MM.1S (cell line): ENCODE results near the gene ZP1.

Experiments used
- DNase-seq: peaks from one replicate; pipeline ENCODE4 v3.0.0-alpha.2; 2015
- H2AFZ ChIP-seq: fragments of 300-600 bp; sonication (generic); 2 replicates; pipeline ENCODE4 v1.6.0; 2016; ENCODE audit warnings: antibody characterized with exemption, low read length
- H3F3A ChIP-seq: fragments of 300-600 bp; sonication (generic); 2 replicates; pipeline ENCODE4 v1.6.1; 2016; ENCODE audit warnings: mild to moderate bottlenecking, antibody characterized with exemption, low read length, moderate library complexity, mixed read lengths; ENCODE audit not compliant: insufficient read depth
- H3K27ac ChIP-seq: fragments of 300-600 bp; sonication (generic); 2 replicates; pipeline ENCODE4 v1.5.1; 2016; ENCODE audit warnings: mild to moderate bottlenecking, low read length
- H3K27me3 ChIP-seq: fragments of 300-600 bp; sonication (generic); replicated peaks from 2 replicates; pipeline ENCODE4 v1.6.0; 2016; ENCODE audit warnings: low read length; ENCODE audit not compliant: insufficient read depth
- H3K36me3 ChIP-seq: fragments of 300-600 bp; sonication (generic); replicated peaks from 2 replicates; pipeline ENCODE4 v1.6.1; 2016; ENCODE audit warnings: mild to moderate bottlenecking, low read length, mixed read lengths; ENCODE audit not compliant: insufficient read depth
- H3K4me1 ChIP-seq: fragments of 300-600 bp; sonication (generic); 2 replicates; pipeline ENCODE4 v1.6.1; 2016; ENCODE audit warnings: low read length, mixed read lengths
- H3K4me2 ChIP-seq: fragments of 300-600 bp; sonication (generic); 2 replicates; pipeline ENCODE4 v1.6.0; 2016; ENCODE audit warnings: low read depth, low read length
- H3K4me3 ChIP-seq: fragments of 300-600 bp; sonication (generic); 2 replicates; pipeline ENCODE4 v1.5.1; 2016; ENCODE audit warnings: low read length, mixed read lengths
- H3K79me2 ChIP-seq: fragments of 300-600 bp; sonication (generic); 2 replicates; pipeline ENCODE4 v1.6.1; 2016; ENCODE audit warnings: mixed run types, low read length, mixed read lengths
- H3K9ac ChIP-seq: fragments of 300-600 bp; sonication (generic); 2 replicates; pipeline ENCODE4 v1.6.1; 2016; ENCODE audit warnings: low read length, mixed read lengths
- H3K9me2 ChIP-seq: fragments of 300-600 bp; sonication (generic); replicated peaks from 2 replicates; pipeline ENCODE4 v1.6.1; 2016; ENCODE audit warnings: mild to moderate bottlenecking, low read length, mixed read lengths; ENCODE audit not compliant: insufficient read depth
- H3K9me3 ChIP-seq: fragments of 300-600 bp; sonication (generic); replicated peaks from 2 replicates; pipeline ENCODE4 v1.6.1; 2016; ENCODE audit warnings: mild to moderate bottlenecking, low read length, mixed read lengths; ENCODE audit not compliant: insufficient read depth
- H4K20me1 ChIP-seq: fragments of 300-600 bp; sonication (generic); 2 replicates; pipeline ENCODE4 v1.6.1; 2016; ENCODE audit warnings: mild to moderate bottlenecking, low read length, moderate library complexity, mixed read lengths; ENCODE audit not compliant: insufficient read depth
- CTCF ChIP-seq: fragments of 300-600 bp; sonication (generic); IDR thresholded peaks from 2 replicates; pipeline ENCODE4 v1.5.1; 2016; ENCODE audit warnings: antibody characterized with exemption, low read length, mixed read lengths
- EZH2 ChIP-seq: fragments of 300-600 bp; sonication (generic); optimal IDR thresholded peaks from 2 replicates; pipeline ENCODE3; 2017; ENCODE audit warnings: low read depth, mild to moderate bottlenecking, antibody characterized with exemption, low read length, mixed read lengths
- EZH2phosphoT487 ChIP-seq: fragments of 300-600 bp; sonication (generic); IDR thresholded peaks from 2 replicates; pipeline ENCODE4 v1.6.1; 2018; ENCODE audit warnings: antibody characterized with exemption, low read length

The ZP1 gene

GRCh38 chr11:60831143-60831500, 36.2 kb upstream of the ZP1 start:
- Histone ChIP-seq H3K9me2 (no peaks in the 10 kb centered on the region), H3K9me3 (no peaks in the 10 kb centered on the region), H3K9ac (no peak overlapping the region), H3K27me3 (no peaks in the 10 kb centered on the region), H3K36me3 (no peaks in the 10 kb centered on the region), H3K4me3 (no peak overlapping the region), H3K79me2 (no peaks in the 10 kb centered on the region), H3F3A (peaks cover 14% of the 10 kb centered on the region; the same call in 1 of the 2 replicates), H4K20me1 (no peaks in the 10 kb centered on the region), H2AFZ (no peak overlapping the region), H3K4me1 (peaks cover 32% of the 10 kb centered on the region), H3K4me2 (no peak overlapping the region), H3K27ac (no peak overlapping the region)
- DNase-seq, result peak; percentile 87
- TF ChIP-seq EZH2phosphoT487, result no peak
- peak; percentile 96 for TF ChIP-seq CTCF

GRCh38 chr11:60831501-60832079, 35.8 kb upstream of the ZP1 start:
- no peak overlapping the region for H2AFZ ChIP-seq
- no peak overlapping the region for H3K4me2 ChIP-seq
- peaks cover 14% of the 10 kb centered on the region; the same call in 1 of the 2 replicates for H3F3A ChIP-seq
- H3K9me3 ChIP-seq, result no peaks in the 10 kb centered on the region
- no peaks in the 10 kb centered on the region for H3K79me2 ChIP-seq
- no peak for DNase-seq
- H3K27me3 ChIP-seq, result no peaks in the 10 kb centered on the region
- no peaks in the 10 kb centered on the region for H3K36me3 ChIP-seq
- no peak overlapping the region for H3K4me3 ChIP-seq
- no peaks in the 10 kb centered on the region for H3K9me2 ChIP-seq
- H3K27ac ChIP-seq, result no peak overlapping the region
- H4K20me1 ChIP-seq, result no peaks in the 10 kb centered on the region
- peaks cover 35% of the 10 kb centered on the region for H3K4me1 ChIP-seq
- no peak overlapping the region for H3K9ac ChIP-seq
- TF ChIP-seq EZH2 (no peak), EZH2phosphoT487 (no peak), CTCF (no peak)

GRCh38 chr11:60834742-60835533, 32.4 kb upstream of the ZP1 start:
- Histone ChIP-seq H3K36me3 (no peaks in the 10 kb centered on the region), H3K9me3 (no peaks in the 10 kb centered on the region), H3K27me3 (no peaks in the 10 kb centered on the region), H3K27ac (peak overlapping the region; percentile 14; the same call in 1 of the 2 replicates), H4K20me1 (no peaks in the 10 kb centered on the region), H3K4me1 (peaks cover 68% of the 10 kb centered on the region), H3K4me3 (no peak overlapping the region), H3K9me2 (no peaks in the 10 kb centered on the region), H3K4me2 (peak overlapping the region; percentile 18), H3K9ac (no peak overlapping the region), H3F3A (peaks cover 38% of the 10 kb centered on the region), H3K79me2 (no peaks in the 10 kb centered on the region), H2AFZ (no peak overlapping the region)
- no peak for DNase-seq
- TF ChIP-seq CTCF, result no peak
- TF ChIP-seq EZH2, result no peak
- TF ChIP-seq EZH2phosphoT487, result no peak
